T-helper 17 cell (primary cell): Measurements from ENCODE around the gene SKIDA1. TPM values are rescaled to one million over a fixed set of nuclear protein-coding genes. Genes with fewer than 3 reads are reported as not detected.

Source experiments
- ATAC-seq: fragments of 150-1000 bp; cut with Tn5 transposase; 2 replicates; pipeline ENCODE4 v1.10.0; 2021; ENCODE audit warnings: mild to moderate bottlenecking, moderate library complexity
- DNase-seq, 3 donors: peaks; one replicate each; pipeline versions ENCODE4 v3.0.0 to v3.0.0-alpha.2; 2020 to 2021
- H3K9me3 ChIP-seq: one replicate; pipeline ENCODE4 v1.7.0; 2013; ENCODE audit warnings: low read length, mild to moderate bottlenecking; ENCODE audit not compliant: control insufficient read depth, poor library complexity, severe bottlenecking
- H3K27ac Mint-ChIP-seq: one replicate; pipeline ENCODE4 v1.8.0; 2022; ENCODE audit warnings: mild to moderate bottlenecking, moderate library complexity, mixed read lengths
- H3K27me3 Mint-ChIP-seq: one replicate; pipeline ENCODE4 v1.8.0; 2022; ENCODE audit warnings: mixed read lengths
- H3K36me3 Mint-ChIP-seq: one replicate; pipeline ENCODE4 v1.8.0; 2022; ENCODE audit warnings: low read depth, mixed read lengths
- H3K4me1 Mint-ChIP-seq: one replicate; pipeline ENCODE4 v1.8.0; 2022; ENCODE audit warnings: mild to moderate bottlenecking, mixed read lengths
- H3K4me3 Mint-ChIP-seq: one replicate; pipeline ENCODE4 v1.8.0; 2022; ENCODE audit warnings: mild to moderate bottlenecking, moderate library complexity, mixed read lengths
- total RNA-seq, 4 donors: library from RNA in 2 of 4; stranded (reverse) in 2 of 4; gene quantifications; one replicate each; pipeline ENCODE4 v1.2.3 and lab custom pipeline; 2022 to 2026

The SKIDA1 gene
- total RNA-seq, 2 donors from 2014 or later = 0.34 to 0.37 TPM

DNA sequence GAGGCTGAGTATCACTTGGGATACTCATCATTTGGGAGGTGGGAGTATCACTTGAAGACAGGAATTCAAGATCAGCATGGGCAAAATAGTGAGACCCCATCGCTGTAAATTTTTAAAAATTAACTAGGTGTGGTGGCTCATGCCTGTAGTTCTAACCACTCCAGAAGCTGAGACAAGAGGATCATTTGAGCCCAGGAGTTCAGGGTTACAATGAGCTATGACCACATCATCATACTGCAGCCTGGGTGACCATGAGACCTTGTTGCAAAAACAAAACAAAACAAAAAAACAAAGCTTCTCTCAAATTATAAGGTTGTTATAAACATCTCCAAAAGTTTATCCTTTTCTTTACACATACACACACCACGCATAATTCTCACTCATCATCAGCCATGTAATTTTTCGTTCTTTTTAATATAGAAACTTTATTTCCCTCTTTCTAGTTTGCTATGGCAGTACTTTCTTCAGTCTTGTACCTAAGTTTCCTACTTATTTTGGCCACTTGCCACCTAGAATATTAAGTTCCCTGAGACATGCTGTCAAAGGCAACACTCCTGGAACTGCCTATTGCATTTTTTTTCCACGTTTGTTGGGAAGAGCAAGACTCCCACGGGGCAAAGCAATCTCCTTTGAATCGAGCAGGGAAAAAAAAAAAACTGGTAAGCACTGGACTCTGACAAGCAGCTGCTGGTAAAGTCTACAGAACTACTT, 37.1 kb downstream of the SKIDA1 start:
- no peaks in the 10 kb centered on the region for H3K9me3 ChIP-seq
- no peak overlapping the region for H3K4me3 Mint-ChIP-seq
- H3K27ac Mint-ChIP-seq = no peak overlapping the region
- no peaks in the 10 kb centered on the region for H3K36me3 Mint-ChIP-seq
- DNase-seq (no peak), ATAC-seq (no peak)
- H3K4me1 Mint-ChIP-seq = no peaks in the 10 kb centered on the region
- H3K27me3 Mint-ChIP-seq = peaks cover 13% of the 10 kb centered on the region

DNA sequence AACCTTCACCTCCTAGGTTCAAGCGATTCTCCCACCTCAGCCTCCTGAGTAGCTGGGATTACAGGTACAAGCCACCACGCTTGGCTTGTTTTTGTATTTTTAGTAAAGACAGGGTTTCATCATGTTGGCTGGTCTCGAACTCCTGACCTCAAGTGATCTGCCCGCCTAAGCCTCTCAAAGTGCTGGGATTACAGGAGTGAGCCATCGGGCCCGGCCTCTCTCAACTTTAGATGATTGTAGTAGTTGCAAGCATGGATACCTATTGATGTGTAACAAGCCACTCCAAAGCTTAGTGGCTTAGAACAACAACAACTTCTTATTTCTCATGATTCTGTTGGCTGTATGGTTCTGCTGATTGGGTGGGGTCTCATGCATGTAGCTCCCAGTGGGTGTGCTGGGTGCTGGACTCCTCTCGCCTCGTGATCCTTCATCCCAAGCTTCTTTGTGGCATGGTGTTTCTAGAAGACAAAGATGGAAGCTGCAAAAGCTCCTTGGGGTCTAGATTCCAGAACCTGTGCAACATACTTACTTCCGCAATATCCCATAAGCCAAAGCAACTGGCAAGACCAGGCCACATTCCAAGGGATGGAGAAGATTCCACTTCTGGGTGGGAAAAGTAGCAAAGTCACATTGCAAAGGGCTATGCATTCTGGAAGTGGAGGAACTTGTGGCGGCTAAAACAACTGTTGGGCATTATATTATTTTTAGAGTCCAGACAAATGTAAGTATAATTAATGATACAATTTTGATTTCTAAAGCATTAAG, 37.9 kb downstream of the SKIDA1 start:
- Mint-ChIP-seq H3K4me3 (no peak overlapping the region), H3K4me1 (no peaks in the 10 kb centered on the region), H3K27ac (no peak overlapping the region), H3K27me3 (peaks cover 13% of the 10 kb centered on the region), H3K36me3 (no peaks in the 10 kb centered on the region)
- H3K9me3 ChIP-seq = no peaks in the 10 kb centered on the region
- no peak for ATAC-seq
- DNase-seq = no peak

DNA sequence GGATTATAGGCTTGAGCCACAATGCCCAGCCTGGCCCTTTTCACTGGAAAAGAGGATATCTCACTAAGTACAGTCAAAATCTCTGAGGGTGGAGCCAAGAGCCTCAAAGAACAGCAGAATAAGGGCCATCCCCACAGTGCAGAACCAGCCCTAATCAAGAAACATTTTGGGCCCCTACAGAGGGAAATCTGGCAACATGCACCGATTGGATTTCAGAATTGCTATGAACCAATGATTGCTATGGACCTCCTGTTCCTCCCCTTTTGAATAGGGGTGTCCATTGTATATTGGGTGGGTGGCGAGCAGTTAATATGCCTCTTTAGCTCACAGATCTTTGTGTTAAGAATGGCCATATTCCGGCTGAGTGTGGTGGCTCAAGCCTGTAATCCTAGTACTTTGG, 42.7 kb downstream of the SKIDA1 start:
- Mint-ChIP-seq H3K4me1 (no peaks in the 10 kb centered on the region), H3K36me3 (no peaks in the 10 kb centered on the region), H3K27ac (peak overlapping the region; percentile 14), H3K4me3 (no peak overlapping the region), H3K27me3 (peaks cover 21% of the 10 kb centered on the region)
- ATAC-seq = no peak
- no peak for DNase-seq
- H3K9me3 ChIP-seq = no peaks in the 10 kb centered on the region

DNA sequence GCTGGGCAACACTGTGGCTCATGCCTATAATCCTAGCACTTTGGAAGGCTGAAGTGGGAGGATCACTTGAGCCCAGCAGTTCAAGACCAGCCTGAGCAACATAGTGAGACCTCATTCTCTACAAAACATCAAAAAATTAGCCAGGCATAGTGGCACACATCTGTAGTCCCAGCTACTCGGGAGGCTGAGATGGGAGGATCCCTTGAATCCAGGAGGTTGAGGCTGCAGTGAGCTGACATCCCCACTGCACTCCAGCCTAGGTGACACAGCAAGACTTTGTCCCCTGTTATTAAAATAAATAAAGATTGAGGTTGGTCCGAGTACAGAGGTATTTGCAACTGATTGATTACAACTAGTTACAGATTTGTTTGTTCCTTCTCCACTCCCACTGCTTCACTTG, 44.1 kb downstream of the SKIDA1 start:
- DNase-seq (no peak), ATAC-seq (no peak)
- peaks cover 15% of the 10 kb centered on the region for H3K27me3 Mint-ChIP-seq
- no peaks in the 10 kb centered on the region for H3K36me3 Mint-ChIP-seq
- no peak overlapping the region for H3K27ac Mint-ChIP-seq
- no peaks in the 10 kb centered on the region for H3K4me1 Mint-ChIP-seq
- no peak overlapping the region for H3K4me3 Mint-ChIP-seq
- no peaks in the 10 kb centered on the region for H3K9me3 ChIP-seq

DNA sequence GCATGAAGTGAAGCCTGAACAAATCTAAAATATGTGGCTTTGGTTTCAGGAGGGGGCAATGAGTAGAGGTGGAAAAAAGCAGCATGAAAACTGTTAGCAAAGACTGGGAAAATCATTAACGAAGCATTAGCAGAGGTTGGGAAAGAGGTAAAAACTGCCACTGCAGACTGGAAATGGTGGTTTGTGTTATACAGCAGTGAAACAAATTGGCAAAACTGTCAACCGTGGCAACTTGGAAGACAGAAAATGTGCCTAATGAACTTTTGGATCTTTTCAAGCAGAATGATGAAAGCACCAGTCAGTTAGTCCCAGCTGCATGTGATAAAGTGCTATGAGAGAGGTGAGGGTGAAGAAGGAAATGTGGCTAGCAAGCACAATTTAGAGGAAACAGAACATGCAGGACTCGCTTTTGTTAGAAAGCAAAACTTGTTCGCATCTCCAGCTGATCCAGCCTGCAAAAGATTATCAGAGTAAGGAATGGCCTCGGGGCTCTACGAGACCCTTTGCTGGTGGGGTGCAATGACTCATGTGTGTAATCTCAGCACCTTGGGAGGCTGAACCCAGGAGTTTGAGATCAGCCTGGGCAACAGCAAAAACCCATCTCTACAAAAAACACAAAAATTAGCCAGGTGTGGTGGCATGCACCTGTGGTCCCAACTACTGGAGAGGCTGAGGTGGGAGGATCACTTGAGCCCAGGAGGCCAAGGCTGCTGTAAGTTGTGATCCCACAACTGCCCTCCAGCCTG, 45.7 kb downstream of the SKIDA1 start:
- Mint-ChIP-seq H3K36me3 (no peaks in the 10 kb centered on the region), H3K4me1 (no peaks in the 10 kb centered on the region), H3K4me3 (no peak overlapping the region), H3K27me3 (peaks cover 15% of the 10 kb centered on the region), H3K27ac (no peak overlapping the region)
- DNase-seq (no peak), ATAC-seq (no peak)
- H3K9me3 ChIP-seq = no peaks in the 10 kb centered on the region

DNA sequence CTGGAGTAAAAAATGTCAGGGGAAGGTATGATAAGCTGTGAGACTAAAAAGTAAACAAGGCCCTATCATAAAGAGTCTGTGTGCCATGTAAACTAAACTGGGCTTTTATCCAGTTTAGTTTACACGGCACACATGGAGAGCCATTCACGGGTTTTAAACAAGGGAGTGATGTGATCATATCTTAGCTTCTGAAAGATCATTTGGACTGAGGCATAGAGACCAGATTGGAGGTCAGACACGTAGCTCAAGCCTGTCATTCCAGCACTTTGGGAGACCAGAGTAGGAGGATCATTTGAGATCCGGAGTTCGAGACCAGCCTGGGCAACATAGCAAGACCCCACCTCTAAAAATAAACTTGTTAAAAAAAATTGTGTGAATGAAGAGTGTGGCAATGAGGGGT, 50.1 kb downstream of the SKIDA1 start:
- peaks cover 15% of the 10 kb centered on the region for H3K27me3 Mint-ChIP-seq
- no peaks in the 10 kb centered on the region for H3K9me3 ChIP-seq
- DNase-seq (no peak), ATAC-seq (no peak)
- no peak overlapping the region for H3K27ac Mint-ChIP-seq
- no peak overlapping the region for H3K4me3 Mint-ChIP-seq
- no peaks in the 10 kb centered on the region for H3K4me1 Mint-ChIP-seq
- no peaks in the 10 kb centered on the region for H3K36me3 Mint-ChIP-seq

DNA sequence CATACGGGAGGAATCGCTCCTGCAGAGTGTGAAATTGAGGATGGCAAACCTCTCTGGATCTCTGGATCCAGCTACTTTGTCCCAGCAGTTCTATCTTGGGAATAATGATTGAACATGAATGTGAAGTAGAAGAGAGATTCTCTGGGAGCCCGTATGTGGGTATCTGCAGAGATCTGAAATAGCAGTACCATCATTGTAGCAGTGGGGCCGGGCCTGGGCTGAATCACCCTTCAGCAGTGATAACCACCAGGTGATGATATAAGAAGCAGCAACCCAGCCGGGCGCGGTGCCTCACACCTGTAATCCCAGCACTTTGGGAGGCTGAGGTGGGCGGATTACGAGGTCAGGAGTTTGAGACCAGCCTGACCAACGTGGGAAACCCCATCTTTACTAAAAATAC, 51.9 kb downstream of the SKIDA1 start:
- ATAC-seq (no peak), DNase-seq (no peak)
- H3K27me3 Mint-ChIP-seq = no peaks in the 10 kb centered on the region
- H3K27ac Mint-ChIP-seq = no peak overlapping the region
- H3K4me3 Mint-ChIP-seq = no peak overlapping the region
- no peaks in the 10 kb centered on the region for H3K9me3 ChIP-seq
- no peaks in the 10 kb centered on the region for H3K4me1 Mint-ChIP-seq
- no peaks in the 10 kb centered on the region for H3K36me3 Mint-ChIP-seq

DNA sequence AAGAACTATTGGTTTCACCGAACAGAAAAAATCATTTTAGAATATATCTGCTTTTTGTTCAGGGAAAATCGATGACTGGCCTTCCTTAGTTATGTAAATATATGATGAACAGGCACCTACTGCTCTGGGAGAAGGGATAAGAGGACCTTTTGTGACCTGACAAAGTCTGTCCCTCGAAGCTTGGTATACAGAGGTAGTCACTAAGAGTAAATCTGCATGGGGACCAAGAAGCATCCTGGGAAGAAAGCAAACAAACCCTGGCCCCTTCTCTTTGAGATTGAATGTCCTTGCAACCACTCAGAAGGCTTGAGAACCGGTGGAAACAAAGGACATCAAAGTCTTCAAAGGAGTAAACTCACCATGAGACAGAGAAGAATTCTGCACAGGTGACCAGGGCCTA, 52.3 kb downstream of the SKIDA1 start:
- DNase-seq (no peak), ATAC-seq (no peak)
- H3K4me3 Mint-ChIP-seq = no peak overlapping the region
- H3K4me1 Mint-ChIP-seq = no peaks in the 10 kb centered on the region
- no peaks in the 10 kb centered on the region for H3K9me3 ChIP-seq
- no peaks in the 10 kb centered on the region for H3K27me3 Mint-ChIP-seq
- H3K27ac Mint-ChIP-seq = no peak overlapping the region
- H3K36me3 Mint-ChIP-seq = no peaks in the 10 kb centered on the region

DNA sequence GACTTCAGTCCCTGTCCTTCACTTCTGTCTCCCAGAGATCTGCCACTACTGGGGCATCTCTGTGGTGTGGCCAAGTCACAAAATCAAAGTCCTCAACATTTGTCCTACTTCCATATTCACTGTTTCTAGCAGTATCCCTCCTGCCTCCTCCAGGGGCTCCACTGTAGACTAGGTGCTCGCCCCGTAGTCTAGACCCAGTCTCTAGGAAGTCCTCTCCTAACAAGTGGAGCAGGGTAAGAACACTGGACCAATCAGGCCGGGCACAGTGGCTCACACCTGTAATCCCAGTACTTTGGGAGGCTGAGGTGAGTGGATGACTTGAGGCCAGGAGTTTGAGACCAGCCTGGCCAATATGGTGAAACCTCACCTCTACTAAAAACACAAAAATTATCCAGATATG, 57.4 kb downstream of the SKIDA1 start:
- DNase-seq = no peak

DNA sequence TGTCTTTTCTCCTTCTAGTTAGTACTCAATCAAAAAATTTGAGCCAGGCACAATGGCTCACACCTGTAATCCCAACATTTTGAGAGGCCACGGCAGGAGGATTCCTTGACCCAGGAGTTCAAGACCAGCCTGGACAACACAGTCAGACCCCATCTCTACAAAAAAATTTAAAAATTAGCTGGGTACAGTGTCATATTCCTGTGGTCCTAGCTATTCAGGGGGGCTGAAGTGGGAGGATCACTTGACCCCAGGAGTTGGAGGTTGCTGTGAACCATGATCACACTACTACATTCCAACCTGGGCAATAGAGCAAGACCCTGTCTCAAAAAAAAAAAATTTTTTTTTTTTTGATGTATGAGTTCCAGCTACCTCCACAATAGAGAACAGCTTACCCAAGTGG, 57.8 kb downstream of the SKIDA1 start:
- no peak overlapping the region for H3K4me3 Mint-ChIP-seq
- H3K9me3 ChIP-seq = no peaks in the 10 kb centered on the region
- peaks cover 7% of the 10 kb centered on the region for H3K27me3 Mint-ChIP-seq
- DNase-seq (no peak), ATAC-seq (no peak)
- no peaks in the 10 kb centered on the region for H3K4me1 Mint-ChIP-seq
- no peak overlapping the region for H3K27ac Mint-ChIP-seq
- H3K36me3 Mint-ChIP-seq = no peaks in the 10 kb centered on the region

More for the DNA sequence above, 57.4 kb downstream of the SKIDA1 start:
- no peaks in the 10 kb centered on the region for H3K4me1 Mint-ChIP-seq
- H3K27me3 Mint-ChIP-seq = peaks cover 4% of the 10 kb centered on the region
- H3K9me3 ChIP-seq = no peaks in the 10 kb centered on the region
- no peaks in the 10 kb centered on the region for H3K36me3 Mint-ChIP-seq
- no peak for ATAC-seq
- no peak overlapping the region for H3K27ac Mint-ChIP-seq
- no peak overlapping the region for H3K4me3 Mint-ChIP-seq

DNA sequence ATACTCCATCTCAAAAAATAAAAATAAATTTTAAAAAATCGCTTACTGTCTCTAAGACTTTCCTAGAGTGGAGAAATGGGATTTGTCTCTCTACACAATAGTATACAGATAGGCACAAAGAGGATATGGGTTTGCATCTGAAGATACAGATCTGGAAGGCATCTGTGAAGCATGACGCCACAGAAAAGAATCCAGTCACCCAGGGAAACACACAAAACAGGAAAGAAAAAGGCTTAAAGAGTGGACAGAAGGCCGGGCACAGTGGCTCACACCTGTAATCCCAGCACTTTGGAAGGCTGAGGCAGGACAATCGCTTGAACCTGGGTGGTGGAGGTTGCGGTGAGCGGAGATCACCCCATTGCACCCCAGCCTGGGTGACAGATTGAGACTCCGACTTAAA, 61.3 kb downstream of the SKIDA1 start:
- DNase-seq = no peak
- H3K36me3 Mint-ChIP-seq = no peaks in the 10 kb centered on the region
- H3K9me3 ChIP-seq = no peaks in the 10 kb centered on the region
- ATAC-seq = no peak
- H3K27me3 Mint-ChIP-seq = peaks cover 7% of the 10 kb centered on the region
- no peaks in the 10 kb centered on the region for H3K4me1 Mint-ChIP-seq
- no peak overlapping the region for H3K27ac Mint-ChIP-seq
- H3K4me3 Mint-ChIP-seq = no peak overlapping the region
